GM19025 (cell line): ENCODE results near the gene MAML2.

Source experiments
- ATAC-seq: cut with Tn5 transposase; IDR thresholded peaks from one replicate; pipeline ENCODE4 v1.9.1; 2021; ENCODE audit warnings: mild to moderate bottlenecking, low read depth, moderate library complexity; ENCODE audit not compliant: unreplicated experiment

The MAML2 gene

DNA sequence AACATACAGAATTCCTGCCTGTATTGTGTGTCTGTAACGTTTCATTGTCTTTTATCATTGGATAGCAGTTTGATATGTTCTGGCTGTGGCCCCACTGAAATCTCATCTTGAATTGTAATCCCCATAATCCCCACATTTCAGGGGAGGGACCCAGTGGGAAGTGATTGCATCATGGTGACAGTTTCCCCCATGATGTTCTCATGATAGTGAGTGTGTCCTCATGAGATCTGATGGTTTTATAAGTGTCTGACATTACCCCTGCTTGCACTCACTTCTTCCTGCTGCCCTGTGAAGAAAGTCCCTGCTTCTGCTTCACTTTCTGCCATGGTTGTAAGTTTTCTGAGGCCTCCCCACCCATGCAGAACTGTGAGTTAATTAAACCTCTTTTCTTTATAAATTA is 399.4 kb downstream of the MAML2 start:
- ATAC-seq: no peak

DNA sequence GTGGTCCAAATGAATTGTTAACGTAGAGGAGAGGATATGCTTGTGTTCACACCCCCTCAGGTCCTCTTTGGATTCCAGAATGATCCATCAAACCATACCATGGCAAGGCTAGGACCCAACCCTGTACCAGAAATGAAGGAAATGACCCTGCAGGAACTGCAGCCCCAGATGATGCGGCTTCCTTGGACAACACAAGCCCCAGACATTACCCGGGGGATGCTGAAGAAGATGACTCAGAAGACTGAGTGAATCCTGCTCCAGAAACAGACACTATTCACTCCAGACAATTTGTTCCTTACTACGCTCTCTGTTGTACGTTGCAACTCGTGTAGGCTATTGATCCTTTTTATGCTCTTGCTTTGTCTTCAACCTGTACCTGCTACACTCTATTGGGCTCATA is 403.9 kb downstream of the MAML2 start:
- no peak for ATAC-seq

DNA sequence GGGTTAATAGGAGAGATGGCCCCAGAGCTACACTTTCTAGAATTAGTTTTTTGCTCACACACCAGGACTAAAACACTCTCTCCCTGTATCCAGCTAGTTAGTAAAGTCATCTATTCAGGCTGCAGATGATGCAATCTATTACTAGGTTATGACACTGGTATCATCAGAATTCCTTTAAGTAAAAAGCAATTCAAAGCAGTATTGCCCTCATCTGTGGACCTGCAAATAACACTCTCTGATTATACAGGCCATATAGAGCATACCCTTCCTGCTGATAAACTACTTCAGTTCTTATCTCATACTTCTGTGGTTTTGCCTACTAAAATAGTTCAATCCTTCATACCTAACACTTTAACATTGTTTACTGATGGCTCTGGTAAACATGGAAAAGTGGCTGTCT is 405.6 kb downstream of the MAML2 start:
- no peak for ATAC-seq

DNA sequence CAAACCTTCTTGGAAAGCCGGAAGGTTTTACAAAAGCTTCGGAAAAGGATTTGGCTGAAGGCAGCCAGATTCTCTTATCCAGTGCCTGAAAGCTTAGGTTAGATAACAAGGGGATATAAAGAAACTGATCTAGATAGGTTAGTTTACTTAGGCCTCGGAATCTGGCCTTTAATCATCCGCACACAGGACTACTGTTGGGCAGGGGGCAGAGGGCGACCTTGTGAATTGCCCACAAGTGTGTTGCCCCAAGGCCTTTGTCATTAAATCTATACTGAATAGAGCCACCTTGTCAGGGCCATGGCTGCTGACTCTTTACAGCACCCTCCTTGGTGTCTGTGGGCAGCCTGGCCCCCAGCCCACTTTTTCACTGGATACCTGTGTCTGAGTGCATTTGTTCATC is 409.4 kb downstream of the MAML2 start:
- no peak for ATAC-seq

DNA sequence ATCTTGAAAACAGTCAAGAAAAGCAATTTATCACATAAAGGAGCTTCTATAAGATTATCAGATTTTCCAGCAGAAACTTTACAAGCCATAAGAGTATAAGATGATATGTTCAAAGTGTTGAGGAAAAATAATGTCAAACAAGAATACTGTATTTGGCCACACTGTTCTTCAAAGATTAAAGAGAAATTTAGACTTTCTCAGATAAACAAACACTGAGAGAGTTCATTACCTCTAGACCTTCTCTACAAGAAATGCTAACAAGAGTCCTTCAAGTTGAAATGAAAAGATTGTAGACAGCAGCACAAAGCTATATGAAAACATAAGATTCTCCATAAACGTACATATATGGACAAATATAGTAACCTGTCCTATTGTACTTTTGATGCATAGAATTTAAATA is 411.1 kb downstream of the MAML2 start:
- ATAC-seq: no peak

DNA sequence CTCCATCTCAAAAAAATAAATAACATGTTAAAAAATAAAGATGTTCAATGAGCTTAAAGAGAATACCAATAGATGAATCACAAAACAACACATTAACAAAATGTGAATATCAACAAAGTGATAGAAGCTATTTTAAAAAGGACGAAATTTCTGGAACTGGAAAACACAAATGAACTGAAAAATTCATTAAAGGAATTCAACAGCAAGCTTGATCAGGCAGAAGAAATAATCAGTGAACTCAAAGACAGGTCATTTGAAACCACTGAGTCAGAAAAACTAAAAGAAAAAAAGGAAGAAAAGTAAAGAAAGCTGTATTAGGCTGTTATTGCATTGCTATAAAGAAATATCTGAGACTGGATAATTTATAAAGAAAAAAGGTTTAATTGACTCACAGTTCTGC is 412.0 kb downstream of the MAML2 start:
- no peak for ATAC-seq

DNA sequence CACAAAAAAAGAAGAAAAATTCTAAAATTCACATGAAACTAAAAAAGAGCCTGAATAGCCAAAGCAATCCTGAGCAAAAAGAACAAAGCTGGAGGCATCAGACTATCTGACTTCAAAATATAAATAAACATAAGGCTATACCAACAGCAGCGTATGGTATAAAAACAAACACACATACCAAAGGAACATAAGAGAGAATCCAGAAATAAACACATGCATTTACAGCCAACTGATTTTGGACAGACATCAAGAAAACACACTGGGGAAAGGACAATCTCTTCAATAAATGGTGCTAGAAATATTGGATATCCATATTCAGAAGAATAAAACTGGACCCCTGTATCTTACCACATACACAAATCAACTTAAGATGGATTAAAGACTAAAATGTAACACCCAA is 416.3 kb downstream of the MAML2 start:
- ATAC-seq: no peak
